SK-N-SH treated with all-trans-retinoic acid at 6 μM for 48 hours (cell line): ENCODE data around the gene AZIN2.

ENCODE experiments used
- ATAC-seq: fragments of 200-7000 bp; cut with Tn5 transposase; 3 replicates; pipeline ENCODE4 v1.9.1; 2020; ENCODE audit warnings: mild to moderate bottlenecking, moderate library complexity
- ARNTL ChIP-seq: fragments of 450-650 bp; formaldehyde crosslinking; IDR thresholded peaks from 2 replicates; pipeline ENCODE4 v1.5.0; 2020; ENCODE audit warnings: low read depth, mild to moderate bottlenecking, moderate library complexity, borderline replicate concordance
- CREB5 ChIP-seq: fragments of 250-450 bp; sonication (Bioruptor Pico); IDR thresholded peaks from 2 replicates; pipeline ENCODE4 v1.5.1; 2020; ENCODE audit warnings: low read depth, mild to moderate bottlenecking, moderate library complexity
- CSDC2 ChIP-seq: fragments of 250-450 bp; sonication (Bioruptor Pico); IDR thresholded peaks from 2 replicates; pipeline ENCODE4 v1.5.0; 2020; ENCODE audit warnings: mild to moderate bottlenecking, moderate library complexity
- CSRNP3 ChIP-seq: fragments of 250-450 bp; sonication (Bioruptor Pico); IDR thresholded peaks from 2 replicates; pipeline ENCODE4 v1.5.1; 2021; ENCODE audit warnings: mild to moderate bottlenecking, moderate library complexity
- ESRRG ChIP-seq: fragments of 250-450 bp; sonication (Bioruptor Pico); IDR thresholded peaks from 2 replicates; pipeline ENCODE4 v1.6.1; 2021; ENCODE audit warnings: mild to moderate bottlenecking
- ISL1 ChIP-seq: fragments of 250-450 bp; sonication (Bioruptor Pico); IDR thresholded peaks from 2 replicates; pipeline ENCODE4 v2.1.2; 2022; ENCODE audit warnings: mild to moderate bottlenecking, moderate library complexity
- PATZ1 ChIP-seq: fragments of 250-450 bp; sonication (Bioruptor Pico); IDR thresholded peaks from 2 replicates; pipeline ENCODE4 v1.8.0; 2020; ENCODE audit warnings: mild to moderate bottlenecking, moderate library complexity, borderline replicate concordance
- RARB ChIP-seq: fragments of 250-450 bp; sonication (Bioruptor Pico); IDR thresholded peaks from 2 replicates; pipeline ENCODE4 v1.8.0; 2021; ENCODE audit warnings: mild to moderate bottlenecking, moderate library complexity
- SNAI2 ChIP-seq: fragments of 250-450 bp; sonication (Bioruptor Pico); IDR thresholded peaks from 2 replicates; pipeline ENCODE4 v1.5.0; 2020; ENCODE audit warnings: mild to moderate bottlenecking, moderate library complexity
- TCF4 ChIP-seq: fragments of 250-450 bp; sonication (Bioruptor Pico); IDR thresholded peaks from 2 replicates; pipeline ENCODE4 v1.8.0; 2021; ENCODE audit warnings: mild to moderate bottlenecking, moderate library complexity, borderline replicate concordance
- TSHZ2 ChIP-seq: fragments of 250-450 bp; sonication (Bioruptor Pico); IDR thresholded peaks from 2 replicates; pipeline ENCODE4 v1.5.0; 2020; ENCODE audit warnings: mild to moderate bottlenecking, moderate library complexity
- ZFP30 ChIP-seq: fragments of 450-650 bp; formaldehyde crosslinking; IDR thresholded peaks from 2 replicates; pipeline ENCODE4 v1.5.0; 2022; ENCODE audit warnings: mild to moderate bottlenecking, moderate library complexity
- ZNF8 ChIP-seq: fragments of 450-650 bp; formaldehyde crosslinking; IDR thresholded peaks from 2 replicates; pipeline ENCODE4 v1.5.0; 2020; ENCODE audit warnings: mild to moderate bottlenecking, moderate library complexity

Gene AZIN2

GRCh38 chr1:33119050-33119449 lies 38.1 kb downstream of the AZIN2 start (continued):
- no peak for TF ChIP-seq TSHZ2 (CRISPR knock-in tag)
- TF ChIP-seq, all 23 proteins: peak for 0

- TF ChIP-seq ARNTL (no peak), CSDC2 (CRISPR knock-in tag) (no peak), RARB (no peak)
- TF ChIP-seq, all 23 proteins: peak for 0
- peak; percentile 46; the same call in 2 of the 3 replicates for ATAC-seq
Measured at GRCh38 chr1:33119532-33120217, 38.7 kb downstream of the AZIN2 start.

- ATAC-seq, result peak; percentile 42
- no peak for TF ChIP-seq CREB5 (CRISPR knock-in tag)
Measured at GRCh38 chr1:33120436-33121231, 39.7 kb downstream of the AZIN2 start.

- no peak for TF ChIP-seq CREB5 (CRISPR knock-in tag)
- ATAC-seq, result no peak
Measured at GRCh38 chr1:33121728-33122127, 40.8 kb downstream of the AZIN2 start.

GRCh38 chr1:33122483-33123178 lies 41.7 kb downstream of the AZIN2 start:
- TF ChIP-seq SNAI2 (CRISPR knock-in tag) (no peak), CSRNP3 (CRISPR knock-in tag) (no peak), ZNF8 (CRISPR knock-in tag) (no peak), ESRRG (CRISPR knock-in tag) (no peak), RARB (no peak), CSDC2 (CRISPR knock-in tag) (no peak), PATZ1 (CRISPR knock-in tag) (no peak), TCF4 (no peak), ISL1 (CRISPR knock-in tag) (no peak), ZFP30 (CRISPR knock-in tag) (no peak), CREB5 (CRISPR knock-in tag) (no peak)
- ATAC-seq, result no peak
